ENCODE measurements around the gene BBX.

The BBX gene

DNA sequence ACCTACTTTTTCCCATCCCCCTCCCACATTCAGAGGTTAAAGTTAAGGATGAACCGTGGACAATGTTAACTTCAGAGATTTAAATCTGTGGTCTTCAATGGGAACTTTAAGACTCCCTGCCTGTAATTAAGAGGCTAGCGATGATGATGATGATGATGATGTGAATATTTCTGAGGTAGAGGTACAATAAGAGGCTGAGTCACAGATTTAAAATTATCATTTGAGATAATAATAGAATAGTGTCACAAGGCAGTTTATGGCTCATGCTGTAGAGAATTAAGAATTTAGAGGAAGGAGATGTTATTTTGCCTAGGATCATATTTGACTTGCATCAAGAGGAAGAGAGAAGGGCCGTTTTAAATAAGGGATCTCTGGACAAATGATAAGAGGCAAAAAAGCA lies 146.2 kb downstream of the BBX start:
- in situ Hi-C loops (cut with HindIII; ENCODE audit: low pct_unique_long_range_greater_than_20kb, low sequenced_read_pairs): no loop called here
- no peak for TF ChIP-seq JUND (IDR thresholded peaks at IDR 0.05; ENCODE audit: low read depth)
- DNase-seq (ENCODE audit: low read depth in 1 of 2, low spot score in 1 of 2): no peak

- in situ Hi-C loops (cut with HindIII; ENCODE audit: low pct_unique_long_range_greater_than_20kb, low sequenced_read_pairs): no loop called here
- TF ChIP-seq JUND (IDR thresholded peaks at IDR 0.05; ENCODE audit: low read depth): no peak
- no peak for DNase-seq (ENCODE audit: low read depth in 1 of 2, low spot score in 1 of 2)
These were observed 146.9 kb downstream of the BBX start for GRCh38 chr3:107669669-107670068.

- DNase-seq (ENCODE audit: low read depth in 1 of 2, low spot score in 1 of 2): no peak
- in situ Hi-C loops (cut with HindIII; ENCODE audit: low pct_unique_long_range_greater_than_20kb, low sequenced_read_pairs): no loop called here
- no peak for TF ChIP-seq JUND (IDR thresholded peaks at IDR 0.05; ENCODE audit: low read depth)
These were observed 148.2 kb downstream of the BBX start for GRCh38 chr3:107670986-107671385.

- TF ChIP-seq JUND (IDR thresholded peaks at IDR 0.05; ENCODE audit: low read depth): no peak
- DNase-seq (ENCODE audit: low read depth in 1 of 2, low spot score in 1 of 2): no peak
- in situ Hi-C loops (cut with HindIII; ENCODE audit: low pct_unique_long_range_greater_than_20kb, low sequenced_read_pairs): no loop called here
These were observed 151.6 kb downstream of the BBX start for GRCh38 chr3:107674371-107674770.

GRCh38 chr3:107675233-107675900 lies 152.6 kb downstream of the BBX start:
- DNase-seq (ENCODE audit: low read depth in 1 of 2, low spot score in 1 of 2): no peak
- no peak for TF ChIP-seq JUND (IDR thresholded peaks at IDR 0.05; ENCODE audit: low read depth)
- in situ Hi-C loops (cut with HindIII; ENCODE audit: low pct_unique_long_range_greater_than_20kb, low sequenced_read_pairs): no loop called here

DNA sequence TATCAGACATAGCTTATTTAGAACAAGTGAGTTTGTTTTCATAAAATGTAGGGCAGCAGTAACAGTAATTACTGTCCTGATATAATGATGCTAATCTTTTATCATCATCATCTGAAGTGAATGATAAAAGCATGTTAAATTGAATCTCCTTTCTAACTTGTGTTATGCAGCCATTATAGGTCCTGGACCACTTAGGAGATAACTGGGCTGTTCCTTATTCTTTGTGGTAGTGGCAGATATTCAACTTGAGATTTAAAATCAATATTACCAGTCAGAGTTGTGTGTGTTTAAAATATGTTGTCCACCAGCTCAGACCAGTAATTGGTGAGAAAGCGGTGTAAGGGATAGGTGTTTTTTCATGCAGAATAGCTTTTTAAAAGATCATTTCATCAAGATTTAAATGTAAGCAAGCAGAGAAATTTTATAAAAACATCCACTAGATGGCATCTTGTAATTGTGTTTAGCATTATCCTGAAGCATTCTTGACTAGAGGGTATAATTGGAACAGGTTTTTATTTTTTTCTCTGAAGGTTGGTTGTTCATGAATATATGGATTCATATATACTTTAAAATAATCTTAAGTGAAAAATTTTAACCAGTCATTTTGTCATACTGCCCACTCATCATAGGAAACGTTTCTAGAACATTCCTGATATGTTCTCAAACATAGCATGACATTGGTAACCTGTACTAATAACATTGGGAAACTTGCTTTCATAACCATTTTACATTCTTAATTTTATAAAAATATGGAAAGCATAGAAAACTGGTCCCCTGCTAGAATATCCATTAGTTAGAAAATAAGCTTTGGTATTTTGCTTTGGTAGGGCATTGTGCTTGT lies 153.9 kb downstream of the BBX start:
- TF ChIP-seq JUND (IDR thresholded peaks at IDR 0.05; ENCODE audit: low read depth): no peak
- peak in 1 of 2 experiments; percentile 15 for DNase-seq (ENCODE audit: low read depth in 1 of 2, low spot score in 1 of 2)
- in situ Hi-C loops (cut with HindIII; ENCODE audit: low pct_unique_long_range_greater_than_20kb, low sequenced_read_pairs): no loop called here

- TF ChIP-seq JUND (IDR thresholded peaks at IDR 0.05; ENCODE audit: low read depth): no peak
- DNase-seq (ENCODE audit: low read depth in 1 of 2, low spot score in 1 of 2): no peak
- in situ Hi-C loops (cut with HindIII; ENCODE audit: low pct_unique_long_range_greater_than_20kb, low sequenced_read_pairs): no loop called here
These were observed 157.2 kb downstream of the BBX start for GRCh38 chr3:107679921-107680320.

- no peak for DNase-seq (ENCODE audit: low read depth in 1 of 2, low spot score in 1 of 2)
- in situ Hi-C loops (cut with HindIII; ENCODE audit: low pct_unique_long_range_greater_than_20kb, low sequenced_read_pairs): no loop called here
These were observed 157.9 kb downstream of the BBX start for GRCh38 chr3:107680698-107681097.

DNA sequence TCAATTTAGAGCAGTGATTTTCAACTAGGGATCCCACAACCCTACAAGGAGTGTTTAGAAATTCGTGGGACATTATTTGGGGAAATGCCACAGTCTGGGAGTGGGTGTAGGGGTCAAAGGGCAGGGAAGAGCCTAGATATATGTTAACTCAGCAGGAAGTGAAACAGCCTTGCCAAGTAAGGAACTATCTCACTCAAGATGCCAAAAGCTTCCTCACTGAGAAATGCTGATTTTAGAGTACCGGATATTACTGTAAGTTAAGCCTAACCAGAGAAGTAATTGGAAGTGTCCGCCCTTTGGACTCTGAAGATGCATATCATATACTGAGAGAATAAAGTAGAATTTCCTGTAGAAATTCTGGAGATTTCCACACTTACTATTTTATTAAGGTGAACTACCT lies 158.6 kb downstream of the BBX start:
- TF ChIP-seq JUND (IDR thresholded peaks at IDR 0.05; ENCODE audit: low read depth): no peak
- no peak for DNase-seq (ENCODE audit: low read depth in 1 of 2, low spot score in 1 of 2)
- in situ Hi-C loops (cut with HindIII; ENCODE audit: low pct_unique_long_range_greater_than_20kb, low sequenced_read_pairs): no loop called here

More at GRCh38 chr3:107680698-107681097, 157.9 kb downstream of the BBX start:
- TF ChIP-seq JUND (IDR thresholded peaks at IDR 0.05; ENCODE audit: low read depth): no peak

- no peak for TF ChIP-seq JUND (IDR thresholded peaks at IDR 0.05; ENCODE audit: low read depth)
- in situ Hi-C loops (cut with HindIII; ENCODE audit: low pct_unique_long_range_greater_than_20kb, low sequenced_read_pairs): no loop called here
- DNase-seq (ENCODE audit: low read depth in 1 of 2, low spot score in 1 of 2): no peak
These were observed 159.8 kb downstream of the BBX start for GRCh38 chr3:107682580-107682979.

DNA sequence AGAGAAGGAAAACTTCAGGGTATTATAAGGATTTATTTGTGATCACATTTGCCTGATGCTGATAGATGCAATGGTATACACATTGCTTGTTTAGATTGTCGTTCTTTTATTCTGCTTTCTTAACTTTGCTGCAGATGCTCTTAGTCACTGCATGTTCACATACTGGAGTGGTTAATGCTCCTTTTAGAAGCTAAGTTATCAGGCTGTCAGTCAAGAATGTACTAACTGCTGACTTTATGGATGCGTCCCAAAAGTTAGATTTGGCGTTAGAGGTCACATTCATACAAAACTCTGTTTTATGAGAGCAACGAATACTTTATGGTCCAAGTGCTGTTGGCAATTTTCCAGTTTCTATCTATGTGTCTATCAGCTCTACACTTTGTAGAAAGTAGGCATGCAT lies 160.7 kb downstream of the BBX start:
- in situ Hi-C loops (cut with HindIII; ENCODE audit: low pct_unique_long_range_greater_than_20kb, low sequenced_read_pairs): no loop called here
- TF ChIP-seq JUND (IDR thresholded peaks at IDR 0.05; ENCODE audit: low read depth): no peak
- DNase-seq (ENCODE audit: low read depth in 1 of 2, low spot score in 1 of 2): no peak

GRCh38 chr3:107684431-107684925 lies 161.7 kb downstream of the BBX start:
- TF ChIP-seq JUND (IDR thresholded peaks at IDR 0.05; ENCODE audit: low read depth): no peak
- in situ Hi-C loops (cut with HindIII; ENCODE audit: low pct_unique_long_range_greater_than_20kb, low sequenced_read_pairs): no loop called here

GRCh38 chr3:107685383-107685782 lies 162.6 kb downstream of the BBX start:
- in situ Hi-C loops (cut with HindIII; ENCODE audit: low pct_unique_long_range_greater_than_20kb, low sequenced_read_pairs): no loop called here
- DNase-seq (ENCODE audit: low read depth in 1 of 2, low spot score in 1 of 2): no peak
- no peak for TF ChIP-seq JUND (IDR thresholded peaks at IDR 0.05; ENCODE audit: low read depth)

More at GRCh38 chr3:107684431-107684925, 161.7 kb downstream of the BBX start:
- no peak for DNase-seq (ENCODE audit: low read depth in 1 of 2, low spot score in 1 of 2)

Measured in T47D (cell line).